Measurements from ENCODE around the gene ARPP21. TPM values are rescaled to one million over a fixed set of nuclear protein-coding genes. Genes with fewer than 3 reads are reported as not detected.
"Not testable (repeated sequence)": the region's sequence is repeated elsewhere in the genome, so short reads cannot be mapped to it uniquely, and the experiment has no call there.

ARPP21 gene
- total RNA-seq, 4 donors from 2014 or later = not detected

DNA sequence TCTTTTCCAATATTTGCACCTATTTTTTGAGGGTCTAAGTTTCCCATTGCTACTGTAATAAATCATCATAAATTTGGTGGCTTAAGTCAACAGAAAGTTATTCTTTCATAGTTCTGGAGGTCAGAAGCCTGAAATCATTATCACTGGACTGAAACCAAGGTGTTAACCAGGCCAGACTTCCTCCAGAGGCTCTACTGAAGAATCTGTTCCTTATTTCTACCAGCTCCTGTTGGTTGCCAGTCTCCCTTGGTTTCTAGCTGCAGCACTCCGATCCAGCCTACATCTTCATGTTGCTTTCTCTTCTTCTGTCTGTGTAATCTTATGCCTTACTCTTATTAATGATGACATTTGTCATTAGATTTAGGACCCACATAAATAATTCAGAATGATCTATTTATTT is 22.0 kb upstream of the ARPP21 start:
- Histone ChIP-seq H3K9me3 (no peaks in the 10 kb centered on the region), H3K36me3 (no peaks in the 10 kb centered on the region), H3K4me1 (no peaks in the 10 kb centered on the region), H3K27me3 (no peaks in the 10 kb centered on the region), H3K27ac (no peak overlapping the region), H3K4me3 (no peak overlapping the region)
- TF ChIP-seq POLR2A (IDR thresholded peaks at IDR 0.05) = no peak
- TF ChIP-seq EP300 (IDR thresholded peaks at IDR 0.05) = no peak
- TF ChIP-seq, protein P1, sequence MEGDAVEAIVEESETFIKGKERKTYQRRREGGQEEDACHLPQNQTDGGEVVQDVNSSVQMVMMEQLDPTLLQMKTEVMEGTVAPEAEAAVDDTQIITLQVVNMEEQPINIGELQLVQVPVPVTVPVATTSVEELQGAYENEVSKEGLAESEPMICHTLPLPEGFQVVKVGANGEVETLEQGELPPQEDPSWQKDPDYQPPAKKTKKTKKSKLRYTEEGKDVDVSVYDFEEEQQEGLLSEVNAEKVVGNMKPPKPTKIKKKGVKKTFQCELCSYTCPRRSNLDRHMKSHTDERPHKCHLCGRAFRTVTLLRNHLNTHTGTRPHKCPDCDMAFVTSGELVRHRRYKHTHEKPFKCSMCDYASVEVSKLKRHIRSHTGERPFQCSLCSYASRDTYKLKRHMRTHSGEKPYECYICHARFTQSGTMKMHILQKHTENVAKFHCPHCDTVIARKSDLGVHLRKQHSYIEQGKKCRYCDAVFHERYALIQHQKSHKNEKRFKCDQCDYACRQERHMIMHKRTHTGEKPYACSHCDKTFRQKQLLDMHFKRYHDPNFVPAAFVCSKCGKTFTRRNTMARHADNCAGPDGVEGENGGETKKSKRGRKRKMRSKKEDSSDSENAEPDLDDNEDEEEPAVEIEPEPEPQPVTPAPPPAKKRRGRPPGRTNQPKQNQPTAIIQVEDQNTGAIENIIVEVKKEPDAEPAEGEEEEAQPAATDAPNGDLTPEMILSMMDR (IDR thresholded peaks at IDR 0.05) = no peak
- WGBS = 81% methylated on average over 1 of the region's 1 CpG
- DNase-seq (ENCODE audit: low spot score in 2 of 2) = no peak

DNA sequence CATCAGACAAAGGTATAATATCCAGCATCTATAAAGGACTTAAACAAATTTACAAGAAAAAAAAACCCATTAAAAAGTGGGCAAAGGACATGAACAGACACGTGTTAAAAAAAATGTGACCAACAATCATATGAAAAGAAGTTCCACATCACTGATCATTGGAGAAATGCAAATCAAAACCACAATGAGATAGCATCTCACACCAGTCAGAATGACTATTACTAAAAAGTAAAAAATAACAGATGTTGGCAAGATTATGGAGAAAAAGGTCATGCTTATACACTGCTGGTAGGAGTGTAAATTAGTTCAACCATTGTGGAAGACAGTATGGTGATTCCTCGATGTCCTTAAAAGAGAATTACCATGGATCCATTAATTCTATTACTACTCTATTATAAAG is 19.1 kb upstream of the ARPP21 start:
- WGBS = 77% methylated on average over 2 of the region's 2 CpGs
- H3K4me1 ChIP-seq; H3K27ac ChIP-seq; H3K4me3 ChIP-seq; DNase-seq (ENCODE audit: low spot score in 2 of 2); H3K27me3 ChIP-seq; H3K9me3 ChIP-seq; H3K36me3 ChIP-seq: not testable (repeated sequence)

DNA sequence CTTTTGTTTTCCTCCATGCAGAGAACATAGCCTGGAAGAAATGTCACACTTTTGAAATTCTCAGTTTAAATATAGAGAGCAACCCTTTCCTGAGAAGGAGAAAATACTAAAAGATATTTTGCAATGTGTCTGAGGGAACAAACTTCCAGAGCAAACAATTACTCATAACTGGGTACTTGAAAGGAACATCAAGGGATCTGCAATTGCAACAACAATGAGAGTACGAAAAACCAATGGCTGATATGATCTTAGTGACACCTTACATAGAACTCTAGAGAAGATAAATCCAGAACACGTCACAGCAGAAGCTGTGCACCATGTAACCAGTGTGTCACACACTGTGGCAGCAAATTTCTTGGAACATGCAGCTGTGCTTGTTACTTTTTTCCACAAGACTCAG is 14.6 kb upstream of the ARPP21 start:
- TF ChIP-seq EP300 (IDR thresholded peaks at IDR 0.05) = no peak
- TF ChIP-seq POLR2A (IDR thresholded peaks at IDR 0.05) = no peak
- TF ChIP-seq, protein P1 (IDR thresholded peaks at IDR 0.05) = no peak
- TF ChIP-seq POLR2AphosphoS5 (IDR thresholded peaks at IDR 0.05) = no peak
- no peak for DNase-seq (ENCODE audit: low spot score in 2 of 2)
- Histone ChIP-seq H3K9me3 (no peaks in the 10 kb centered on the region), H3K36me3 (no peaks in the 10 kb centered on the region), H3K27me3 (no peaks in the 10 kb centered on the region), H3K27ac (no peak overlapping the region), H3K4me1 (no peaks in the 10 kb centered on the region), H3K4me3 (no peak overlapping the region)
- 76% methylated on average over 2 of the region's 2 CpGs for WGBS

DNA sequence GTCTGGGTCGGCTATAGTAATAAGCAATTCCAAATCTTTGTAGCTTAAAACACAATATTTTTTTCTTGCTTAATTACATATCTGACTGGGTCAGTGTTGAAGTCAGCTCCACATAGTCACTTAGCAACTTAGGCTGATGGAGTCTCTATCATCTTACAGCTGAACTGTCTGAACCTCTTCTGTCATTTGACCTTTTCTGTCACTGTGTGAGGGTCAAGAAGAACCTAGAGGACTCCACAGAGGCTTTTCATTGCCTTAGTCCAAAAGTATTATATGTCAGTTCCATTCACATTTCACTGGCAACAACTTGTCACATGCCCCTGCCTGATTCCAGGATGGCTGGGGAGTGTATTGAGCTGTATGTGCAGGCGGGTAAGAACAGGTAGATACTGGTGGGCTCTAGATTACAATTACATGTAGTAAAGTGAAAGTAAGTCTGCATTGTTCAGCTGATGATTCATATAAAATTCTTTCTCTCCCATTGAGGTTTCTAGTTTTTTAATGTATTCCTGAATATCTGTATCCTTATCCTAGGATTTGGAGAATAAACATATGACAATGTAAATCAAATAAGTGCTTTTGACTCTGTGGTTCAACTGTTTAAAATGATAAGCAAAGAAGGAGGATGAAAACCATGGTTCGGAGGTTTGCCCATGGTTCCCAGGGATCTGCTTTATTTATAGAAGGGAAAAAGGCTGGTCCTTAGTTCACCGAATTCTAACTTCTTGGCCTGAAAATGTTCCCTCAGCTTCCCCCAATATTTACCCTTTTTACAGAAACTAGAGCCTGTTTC is 5.8 kb upstream of the ARPP21 start:
- Histone ChIP-seq H3K9me3 (no peaks in the 10 kb centered on the region), H3K27me3 (peaks cover under 1% of the 10 kb centered on the region), H3K4me3 (no peak overlapping the region), H3K4me1 (no peaks in the 10 kb centered on the region), H3K27ac (no peak overlapping the region), H3K36me3 (no peaks in the 10 kb centered on the region)
- WGBS = 51% methylated on average over 4 of the region's 4 CpGs
- no peak for DNase-seq (ENCODE audit: low spot score in 2 of 2)
- TF ChIP-seq POLR2AphosphoS5 (IDR thresholded peaks at IDR 0.05) (no peak), POLR2A (IDR thresholded peaks at IDR 0.05) (no peak), EP300 (IDR thresholded peaks at IDR 0.05) (no peak)
- TF ChIP-seq, protein P1 (IDR thresholded peaks at IDR 0.05) = no peak

DNA sequence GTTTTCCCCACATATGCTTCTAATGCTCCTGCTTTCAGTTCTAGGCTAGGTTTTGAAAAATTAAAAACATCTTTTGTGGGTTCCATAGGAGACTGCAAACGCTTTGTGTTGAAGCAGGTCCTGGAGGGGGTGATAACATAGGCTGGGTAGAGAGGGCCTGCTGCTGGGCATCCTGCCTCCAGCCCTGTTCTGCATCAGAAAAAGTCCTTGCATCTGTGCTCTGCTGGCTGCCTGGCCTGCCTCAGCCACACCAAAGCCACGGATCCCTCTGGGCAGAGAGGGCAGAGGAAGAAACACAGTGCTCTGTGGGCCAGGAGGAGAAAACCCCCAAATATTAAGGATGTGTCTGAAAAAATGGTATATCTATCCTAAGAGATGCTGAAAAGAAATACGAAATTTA is 3.9 kb upstream of the ARPP21 start:
- no peak for TF ChIP-seq POLR2A (IDR thresholded peaks at IDR 0.05)
- TF ChIP-seq, protein P1 (IDR thresholded peaks at IDR 0.05) = no peak
- no peak for TF ChIP-seq POLR2AphosphoS5 (IDR thresholded peaks at IDR 0.05)
- no peak for TF ChIP-seq EP300 (IDR thresholded peaks at IDR 0.05)
- Histone ChIP-seq H3K4me3 (no peak overlapping the region), H3K4me1 (peaks cover 11% of the 10 kb centered on the region), H3K9me3 (no peaks in the 10 kb centered on the region), H3K36me3 (no peaks in the 10 kb centered on the region), H3K27ac (no peak overlapping the region), H3K27me3 (peaks cover 18% of the 10 kb centered on the region)
- WGBS = 63% methylated on average over 3 of the region's 3 CpGs
- no peak for DNase-seq (ENCODE audit: low spot score in 2 of 2)

Measured in suprapubic skin (tissue), 4 donors.